Liver (tissue), 9 donors: ENCODE measurements around the gene CYP11A1. TPM values are rescaled to one million over a fixed set of nuclear protein-coding genes. Genes with fewer than 3 reads are reported as not detected.

Experiments used
- DNase-seq: peaks from one replicate; pipeline ENCODE4 v3.0.0-alpha.2; 2017; ENCODE audit warnings: low spot score
- H3K27ac ChIP-seq, 2 donors: one replicate each; pipeline ENCODE4 v1.7.0; 2013; ENCODE audit warnings: inconsistent platforms in 2 of 2, low read length in 2 of 2, control low read depth in 1 of 2, low read depth in 1 of 2, mild to moderate bottlenecking in 1 of 2
- H3K27me3 ChIP-seq, 4 donors: one replicate each; pipeline versions ENCODE4 v1.6.1 to v1.7.0; 2013; ENCODE audit warnings: low read length in 3 of 4, inconsistent platforms in 1 of 4, mild to moderate bottlenecking in 1 of 4, moderate library complexity in 1 of 4; ENCODE audit not compliant: control insufficient read depth in 4 of 4, insufficient read depth in 4 of 4
- H3K36me3 ChIP-seq, 4 donors: one replicate each; pipeline versions ENCODE4 v1.6.1 to v1.7.0; 2013; ENCODE audit warnings: low read length in 3 of 4, mild to moderate bottlenecking in 3 of 4, low read depth in 1 of 4, moderate library complexity in 1 of 4; ENCODE audit not compliant: control insufficient read depth in 4 of 4, insufficient read depth in 3 of 4
- H3K4me1 ChIP-seq, 4 donors: one replicate each; pipeline versions ENCODE4 v1.6.1 to v1.7.0; 2013; ENCODE audit warnings: low read length in 3 of 4, mild to moderate bottlenecking in 3 of 4, moderate library complexity in 1 of 4; ENCODE audit not compliant: control insufficient read depth in 4 of 4, insufficient read depth in 4 of 4
- H3K4me3 ChIP-seq, 3 donors: one replicate each; pipeline versions ENCODE4 v1.6.1 to v1.7.0; 2013; ENCODE audit warnings: low read length in 3 of 3, control low read depth in 1 of 3, low read depth in 1 of 3, mild to moderate bottlenecking in 1 of 3
- H3K9ac ChIP-seq, 2 donors: one replicate each; pipeline ENCODE4 v1.7.0; 2013; ENCODE audit warnings: low read length in 2 of 2, mild to moderate bottlenecking in 2 of 2, moderate library complexity in 2 of 2, control low read depth in 1 of 2, low read depth in 1 of 2
- H3K9me3 ChIP-seq, 4 donors: one replicate each; pipeline versions ENCODE4 v1.6.1 to v1.7.0; 2013; ENCODE audit warnings: low read length in 3 of 4; ENCODE audit not compliant: control insufficient read depth in 4 of 4
- CTCF ChIP-seq: fragments of 150-350 bp; IDR thresholded peaks from 2 replicates; pipeline ENCODE4 v1.5.1; 2017; ENCODE audit warnings: improper control_type of control experiment, low read depth, low read length; ENCODE audit not compliant: missing input control
- EGR1 ChIP-seq, 2 donors: IDR thresholded peaks; 2 replicates each; pipeline ENCODE4 v1.6.1; 2016 to 2018; ENCODE audit warnings: antibody characterized with exemption in 2 of 2, low read depth in 2 of 2
- FOXA1 ChIP-seq: IDR thresholded peaks from 2 replicates; pipeline ENCODE4 v1.6.1; 2016; ENCODE audit warnings: antibody characterized with exemption
- FOXA2 ChIP-seq: IDR thresholded peaks from 2 replicates; pipeline ENCODE4 v1.6.1; 2016; ENCODE audit warnings: antibody characterized with exemption
- GABPA ChIP-seq, 2 donors: IDR thresholded peaks in 1 of 2; conservative IDR thresholded peaks in 1 of 2; 2 replicates each; pipeline ENCODE4 v1.6.1; 2016; ENCODE audit warnings: antibody characterized with exemption in 2 of 2, mild to moderate bottlenecking in 1 of 2, moderate library complexity in 1 of 2
- HNF4A ChIP-seq, 2 donors: conservative IDR thresholded peaks; 2 replicates each; pipeline ENCODE4 v1.6.1; 2016; ENCODE audit warnings: antibody characterized with exemption in 2 of 2, mild to moderate bottlenecking in 2 of 2
- HNF4G ChIP-seq: IDR thresholded peaks from 2 replicates; pipeline ENCODE4 v1.6.1; 2016; ENCODE audit warnings: antibody characterized with exemption
- JUND ChIP-seq, 2 donors: IDR thresholded peaks; 2 replicates each; pipeline ENCODE4 v1.6.1; 2016; ENCODE audit warnings: antibody characterized with exemption in 2 of 2
- NR2F2 ChIP-seq: IDR thresholded peaks from 2 replicates; pipeline ENCODE4 v1.6.1; 2016; ENCODE audit warnings: antibody characterized with exemption
- RAD21 ChIP-seq, 2 donors: IDR thresholded peaks; 2 replicates each; pipeline ENCODE4 v1.6.1; 2016; ENCODE audit warnings: antibody characterized with exemption in 2 of 2, mild to moderate bottlenecking in 2 of 2
- RXRA ChIP-seq, 2 donors: IDR thresholded peaks; 2 replicates each; pipeline ENCODE4 v1.6.1; 2017 to 2018; ENCODE audit warnings: antibody characterized with exemption in 2 of 2, mild to moderate bottlenecking in 1 of 2
- SP1 ChIP-seq: IDR thresholded peaks from 2 replicates; pipeline ENCODE4 v1.6.1; 2018; ENCODE audit warnings: antibody characterized with exemption, mild to moderate bottlenecking
- TAF1 ChIP-seq: conservative IDR thresholded peaks from 2 replicates; pipeline ENCODE4 v1.6.1; 2016; ENCODE audit warnings: antibody characterized with exemption, mild to moderate bottlenecking
- YY1 ChIP-seq: IDR thresholded peaks from 2 replicates; pipeline ENCODE4 v1.6.1; 2016; ENCODE audit warnings: antibody characterized with exemption, mild to moderate bottlenecking
- WGBS: extraction: QIAGEN DNeasy Blood & Tissue Kit; methylation state at CpG from one replicate; pipeline ENCODE4 v1.1.7; 2013; 5-methylcytosine and 5-hydroxymethylcytosine counted together
- polyA plus RNA-seq, 2 donors: library from polyadenylated mRNA; stranded (reverse) in 1 of 2; unstranded in 1 of 2; fragments of 200-250 nt in 1 of 2; fragments of >200 nt in 1 of 2; fragmentation: Nextera tagmentation in 1 of 2; extraction: Ambion mirVana in 1 of 2; gene quantifications; one replicate each; pipeline versions ENCODE4 v1.2.1 to v1.2.3, GENCODE V29; 2013 to 2015
- total RNA-seq, 2 donors: library from RNA; depleted of rRNA; stranded (reverse); fragments of >200 nt; gene quantifications; one replicate each; pipeline ENCODE4 v1.2.3, GENCODE V29; 2014
- TF ChIP-seq, protein P1 (sequence below): IDR thresholded peaks from 2 replicates; pipeline ENCODE4 v1.6.1; 2016; ENCODE audit warnings: antibody characterized with exemption
- TF ChIP-seq, protein P2 (sequence below): IDR thresholded peaks from 2 replicates; pipeline ENCODE4 v1.6.1; 2016; ENCODE audit warnings: antibody characterized with exemption
- TF ChIP-seq, protein P3 (sequence below): IDR thresholded peaks from 2 replicates; pipeline ENCODE4 v1.6.1; 2016; ENCODE audit warnings: antibody characterized with exemption
- donor health status: healthy.
- donor health status: healthy.
- donor health status: healthy.
- donor health status: healthy.
- donor health status: healthy.

CYP11A1 gene
- total and polyA plus RNA-seq, 4 donors: 0.47 to 2.3 (median 1.9) TPM

DNA sequence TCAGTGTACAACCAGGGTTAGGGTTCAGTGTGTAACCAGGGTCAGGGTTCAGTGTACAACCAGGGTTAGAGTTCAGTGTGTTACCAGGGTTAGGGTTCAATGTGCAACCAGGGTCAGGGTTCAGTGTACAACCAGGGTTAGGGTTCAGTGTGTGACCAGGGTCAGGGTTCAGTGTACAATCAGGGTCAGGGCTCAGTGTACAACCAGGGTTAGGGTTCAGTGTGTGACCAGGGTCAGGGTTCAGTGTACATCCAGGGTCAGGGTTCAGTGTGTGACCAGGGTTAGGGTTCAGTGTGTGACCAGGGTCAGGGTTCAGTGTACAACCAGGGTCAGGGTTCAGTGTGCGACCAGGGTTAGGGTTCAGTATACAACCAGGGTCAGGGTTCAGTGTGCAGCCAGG lies 33.3 kb downstream of the CYP11A1 start:
- no peak overlapping the region for H3K27ac ChIP-seq
- no peak overlapping the region for H3K4me3 ChIP-seq
- no peaks in the 10 kb centered on the region for H3K4me1 ChIP-seq
- 75% methylated on average over 1 of the region's 1 CpG for WGBS
- H3K9me3 ChIP-seq: no peaks in the 10 kb centered on the region
- TF ChIP-seq FOXA2 (no peak), YY1 (no peak), HNF4A (conservative IDR thresholded peaks at IDR 0.05) (peak; percentile 58 to 69), NR2F2 (no peak), RXRA (IDR thresholded peaks at IDR 0.05) (peak in 1 of 2 donors; percentile 41), EGR1 (IDR thresholded peaks at IDR 0.05; ENCODE audit: low read depth in 2 of 2) (no peak), CTCF (no peak), FOXA1 (no peak)
- TF ChIP-seq, protein P1, sequence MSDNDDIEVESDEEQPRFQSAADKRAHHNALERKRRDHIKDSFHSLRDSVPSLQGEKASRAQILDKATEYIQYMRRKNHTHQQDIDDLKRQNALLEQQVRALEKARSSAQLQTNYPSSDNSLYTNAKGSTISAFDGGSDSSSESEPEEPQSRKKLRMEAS: no peak
- TF ChIP-seq, protein P2, sequence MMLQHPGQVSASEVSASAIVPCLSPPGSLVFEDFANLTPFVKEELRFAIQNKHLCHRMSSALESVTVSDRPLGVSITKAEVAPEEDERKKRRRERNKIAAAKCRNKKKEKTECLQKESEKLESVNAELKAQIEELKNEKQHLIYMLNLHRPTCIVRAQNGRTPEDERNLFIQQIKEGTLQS: no peak
- no peaks in the 10 kb centered on the region for H3K27me3 ChIP-seq
- DNase-seq: no peak
- no peaks in the 10 kb centered on the region for H3K36me3 ChIP-seq
- no peak overlapping the region for H3K9ac ChIP-seq

DNA sequence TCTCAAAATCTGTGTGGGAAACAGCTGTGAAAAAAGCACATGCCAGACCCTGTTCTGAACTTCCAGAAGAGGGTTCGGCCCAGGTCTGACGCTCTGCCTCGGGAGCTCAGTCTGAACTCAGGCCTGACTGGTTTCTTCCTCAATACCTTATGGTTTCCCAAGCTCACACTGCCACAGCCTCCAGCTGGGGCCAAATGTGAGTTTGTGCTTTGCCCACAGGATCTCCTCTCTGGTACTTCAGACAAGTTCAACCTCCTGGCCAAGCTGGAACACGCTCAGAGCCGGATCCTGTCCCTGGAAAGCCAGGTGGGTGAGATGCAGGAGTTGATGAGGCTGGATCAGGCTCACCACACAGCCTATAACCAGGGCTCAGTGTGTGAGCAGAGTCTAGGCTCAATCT lies 33.8 kb downstream of the CYP11A1 start:
- 90% methylated on average over 5 of the region's 5 CpGs for WGBS
- DNase-seq: no peak
- TF ChIP-seq, protein P2: no peak
- TF ChIP-seq TAF1: no peak
- no peak for TF ChIP-seq HNF4G
- TF ChIP-seq, protein P1: no peak
- no peak for TF ChIP-seq SP1
- no peak for TF ChIP-seq NR2F2
- TF ChIP-seq YY1: no peak
- no peak for TF ChIP-seq RXRA (IDR thresholded peaks at IDR 0.05)
- no peak for TF ChIP-seq EGR1 (IDR thresholded peaks at IDR 0.05; ENCODE audit: low read depth in 2 of 2)
- no peak for TF ChIP-seq GABPA (IDR thresholded peaks at IDR 0.05 in 1 of 2, conservative IDR thresholded peaks at IDR 0.05 in 1 of 2)

GRCh38 chr15:74333093-74333492 lies 34.4 kb downstream of the CYP11A1 start:
- 96% methylated on average over 5 of the region's 5 CpGs for WGBS
- H3K4me1 ChIP-seq: no peaks in the 10 kb centered on the region
- H3K36me3 ChIP-seq: no peaks in the 10 kb centered on the region
- DNase-seq: no peak
- no peak overlapping the region for H3K4me3 ChIP-seq
- H3K9me3 ChIP-seq: no peaks in the 10 kb centered on the region
- no peak overlapping the region for H3K27ac ChIP-seq
- H3K9ac ChIP-seq: no peak overlapping the region
- H3K27me3 ChIP-seq: no peaks in the 10 kb centered on the region
- TF ChIP-seq SP1 (no peak), CTCF (no peak), JUND (IDR thresholded peaks at IDR 0.05) (no peak), YY1 (no peak), GABPA (IDR thresholded peaks at IDR 0.05 in 1 of 2, conservative IDR thresholded peaks at IDR 0.05 in 1 of 2) (no peak), EGR1 (IDR thresholded peaks at IDR 0.05; ENCODE audit: low read depth in 2 of 2) (no peak), NR2F2 (no peak), RXRA (IDR thresholded peaks at IDR 0.05) (no peak), HNF4A (conservative IDR thresholded peaks at IDR 0.05) (no peak), RAD21 (IDR thresholded peaks at IDR 0.05) (no peak), TAF1 (no peak)
- TF ChIP-seq, protein P1: no peak
- TF ChIP-seq, protein P3, sequence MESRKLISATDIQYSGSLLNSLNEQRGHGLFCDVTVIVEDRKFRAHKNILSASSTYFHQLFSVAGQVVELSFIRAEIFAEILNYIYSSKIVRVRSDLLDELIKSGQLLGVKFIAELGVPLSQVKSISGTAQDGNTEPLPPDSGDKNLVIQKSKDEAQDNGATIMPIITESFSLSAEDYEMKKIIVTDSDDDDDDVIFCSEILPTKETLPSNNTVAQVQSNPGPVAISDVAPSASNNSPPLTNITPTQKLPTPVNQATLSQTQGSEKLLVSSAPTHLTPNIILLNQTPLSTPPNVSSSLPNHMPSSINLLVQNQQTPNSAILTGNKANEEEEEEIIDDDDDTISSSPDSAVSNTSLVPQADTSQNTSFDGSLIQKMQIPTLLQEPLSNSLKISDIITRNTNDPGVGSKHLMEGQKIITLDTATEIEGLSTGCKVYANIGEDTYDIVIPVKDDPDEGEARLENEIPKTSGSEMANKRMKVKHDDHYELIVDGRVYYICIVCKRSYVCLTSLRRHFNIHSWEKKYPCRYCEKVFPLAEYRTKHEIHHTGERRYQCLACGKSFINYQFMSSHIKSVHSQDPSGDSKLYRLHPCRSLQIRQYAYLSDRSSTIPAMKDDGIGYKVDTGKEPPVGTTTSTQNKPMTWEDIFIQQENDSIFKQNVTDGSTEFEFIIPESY: no peak

More for the DNA sequence above, 33.8 kb downstream of the CYP11A1 start:
- H3K4me1 ChIP-seq: no peaks in the 10 kb centered on the region
- H3K27me3 ChIP-seq: no peaks in the 10 kb centered on the region
- no peak overlapping the region for H3K9ac ChIP-seq
- no peak overlapping the region for H3K4me3 ChIP-seq
- H3K9me3 ChIP-seq: no peaks in the 10 kb centered on the region
- no peaks in the 10 kb centered on the region for H3K36me3 ChIP-seq
- no peak overlapping the region for H3K27ac ChIP-seq
